H1 (cell line): ENCODE data around the gene CTCF. TPM values are rescaled to one million over a fixed set of nuclear protein-coding genes. Genes with fewer than 3 reads are reported as not detected.

ENCODE experiments used
- BCL11A ChIP-seq, 2 experiments: IDR thresholded peaks; one replicate each; pipeline ENCODE4 v1.6.1; 2011; ENCODE audit warnings: low read depth in 2 of 2, low read length in 2 of 2, mild to moderate bottlenecking in 2 of 2
- CBX8 ChIP-seq: fragments of 300-800, 300-1000 bp; sonication (generic); IDR thresholded peaks from 2 replicates; pipeline ENCODE4 v1.7.1; 2016; ENCODE audit warnings: low read depth, low read length, borderline replicate concordance
- MAFK ChIP-seq: IDR thresholded peaks from 2 replicates; pipeline ENCODE4 v1.6.1; 2012; ENCODE audit warnings: low read depth, mild to moderate bottlenecking, improper control_type of control experiment, low read length
- NANOG ChIP-seq: IDR thresholded peaks from 2 replicates; pipeline ENCODE4 v1.6.1; 2011; ENCODE audit warnings: low read length, low read depth, mild to moderate bottlenecking, inconsistent platforms; ENCODE audit not compliant: insufficient read depth, poor library complexity, severe bottlenecking
- polyA plus RNA-seq, 7 experiments: library from polyadenylated mRNA; depleted of rRNA in 3 of 7; stranded (reverse) in 5 of 7; unstranded in 2 of 7; fragments of >200 nt in 5 of 7; fragments of 200-250 nt in 2 of 7; gene quantifications; 1 replicate in 5 of 7; 2 replicates in 1 of 7; 4 replicates in 1 of 7; pipeline versions ENCODE4 v1.2.1 to v1.2.3, GENCODE V29; 2011 to 2013; ENCODE audit warnings: missing spikeins in 2 of 7, mixed read lengths in 2 of 7
- total RNA-seq: library from RNA; stranded (reverse); fragmentation: NEBNext Ultra II Directional; extraction: Animal tissue kit (Norgen Biotek cat#: 25700); gene quantifications from 2 replicates; pipeline ENCODE4 v1.2.1, GENCODE V29; 2021

CTCF gene
- total and polyA plus RNA-seq, 2 of the 8 experiments (the other 6 are each of a cell fraction or from before 2014, with no cell fraction given) = 32.4 to 66.0 TPM

- no peak for TF ChIP-seq BCL11A (IDR thresholded peaks at IDR 0.05; ENCODE audit: low read depth in 2 of 2, low read length in 2 of 2)
- TF ChIP-seq NANOG = no peak
- TF ChIP-seq MAFK = no peak
- TF ChIP-seq CBX8 = no peak
These were observed 44.3 kb downstream of the CTCF start (continued) for GRCh38 chr16:67606632-67607031.
